GM19395 (cell line): Measurements from ENCODE around the gene PATE4.

Experiments used
- ATAC-seq: cut with Tn5 transposase; IDR thresholded peaks from one replicate; pipeline ENCODE4 v1.9.1; 2021; ENCODE audit warnings: mild to moderate bottlenecking, moderate library complexity; ENCODE audit not compliant: unreplicated experiment

PATE4 gene

DNA sequence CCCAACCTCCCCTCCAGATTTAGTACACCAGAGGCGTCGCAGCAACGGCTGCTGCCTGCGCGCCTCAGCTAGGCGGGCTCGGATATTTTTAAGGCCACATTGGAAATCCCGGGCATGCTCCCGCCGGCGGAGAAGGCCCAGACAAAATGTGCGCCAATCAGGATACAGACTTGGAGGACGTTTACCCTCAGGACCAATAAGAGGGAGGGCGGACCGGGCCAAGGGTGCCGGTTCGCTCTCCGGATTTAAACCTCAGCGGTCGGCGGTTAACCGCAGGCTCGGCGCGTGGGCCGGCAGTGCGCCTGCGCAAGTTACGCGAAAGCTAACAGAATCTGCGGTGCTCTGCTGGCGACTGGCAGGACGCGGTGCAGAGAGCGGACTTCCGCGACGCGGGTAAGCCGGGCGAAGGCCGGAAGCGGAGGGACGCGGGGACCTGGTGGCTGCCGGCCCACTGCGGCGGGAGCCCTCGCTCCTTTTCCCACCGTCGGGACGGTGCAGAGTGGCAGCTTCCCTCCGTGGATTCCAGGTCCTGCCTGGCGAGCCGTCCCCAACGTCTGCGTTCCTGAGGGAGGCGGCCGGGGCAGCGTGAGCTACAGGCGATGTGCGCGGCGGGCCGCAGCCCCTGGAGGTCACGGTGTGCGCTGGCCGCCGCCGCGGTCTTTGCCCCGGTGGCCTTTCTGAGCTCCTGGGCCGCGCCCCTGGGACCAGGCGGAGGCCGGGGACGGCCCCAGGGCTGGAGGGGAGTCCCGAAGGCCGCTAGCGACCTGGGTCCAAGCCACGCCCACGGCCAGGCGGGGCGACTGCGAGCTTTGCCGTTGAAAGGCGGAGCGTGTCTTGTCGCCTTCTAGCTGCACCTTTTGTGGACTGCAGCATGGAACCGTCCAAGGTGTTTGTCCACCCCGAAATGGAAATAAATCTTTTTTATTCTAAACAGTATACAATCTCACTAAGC, 54.5 kb downstream of the PATE4 start, which contains the start of gene HYLS1:
Gene HYLS1, plus strand, starts transcription at position 296 of the 952 bp plus-strand sequence. CDS start 11,701 bp downstream, outside the sequence.
- ATAC-seq: peak; percentile 90
